GM21786 (cell line): ENCODE data around the gene RPL10.
"Not testable (repeated sequence)": the region's sequence is repeated elsewhere in the genome, so short reads cannot be mapped to it uniquely, and the experiment has no call there.

ENCODE experiments used
- ATAC-seq: cut with Tn5 transposase; IDR thresholded peaks from one replicate; pipeline ENCODE4 v1.9.1; 2021; ENCODE audit not compliant: unreplicated experiment

Gene RPL10

GRCh38 chrX:154399527-154400368 is 1.6 kb downstream of the RPL10 start:
- ATAC-seq: no peak

- not testable (repeated sequence) for ATAC-seq
Observed at GRCh38 chrX:154400369-154400817, 2.2 kb downstream of the RPL10 start.

GRCh38 chrX:154401045-154401799 is 3.0 kb downstream of the RPL10 start:
- no peak for ATAC-seq

GRCh38 chrX:154401918-154402621 is 3.9 kb downstream of the RPL10 start:
- no peak for ATAC-seq

GRCh38 chrX:154402622-154403127 is 4.5 kb downstream of the RPL10 start:
- ATAC-seq: no peak

- ATAC-seq: no peak
Observed at GRCh38 chrX:154403192-154403591, 5.0 kb downstream of the RPL10 start.

GRCh38 chrX:154403858-154404257 is 5.7 kb downstream of the RPL10 start:
- ATAC-seq: no peak

- ATAC-seq: no peak
Observed at GRCh38 chrX:154404625-154405192, 6.5 kb downstream of the RPL10 start.

GRCh38 chrX:154408659-154409221 is 10.6 kb downstream of the RPL10 start:
- peak; percentile 19 for ATAC-seq

GRCh38 chrX:154409222-154409871 is 11.2 kb downstream of the RPL10 start, which contains the start of gene DNASE1L1:
TSS of gene DNASE1L1 (minus strand) at chrX:154409254. CDS start at chrX:154405568, 3,686 bp downstream.
- peak; percentile 56 for ATAC-seq

- ATAC-seq: peak; percentile 60
Observed at GRCh38 chrX:154411981-154412340, 13.8 kb downstream of the RPL10 start.

- no peak for ATAC-seq
Observed at GRCh38 chrX:154412468-154412867, 14.3 kb downstream of the RPL10 start.

- no peak for ATAC-seq
Observed at GRCh38 chrX:154413142-154413541, 15.0 kb downstream of the RPL10 start.

GRCh38 chrX:154417157-154417556 is 19.0 kb downstream of the RPL10 start:
- ATAC-seq: no peak

GRCh38 chrX:154419189-154419588 is 21.0 kb downstream of the RPL10 start:
- ATAC-seq: no peak

- no peak for ATAC-seq
Observed at GRCh38 chrX:154419688-154420401, 21.7 kb downstream of the RPL10 start.

GRCh38 chrX:154420402-154420756 is 22.2 kb downstream of the RPL10 start:
- ATAC-seq: no peak

GRCh38 chrX:154426916-154427770 is 29.0 kb downstream of the RPL10 start:
- ATAC-seq: no peak
